ENCODE results near the gene STAT3.
A peak's percentile ranks its signal among the peaks of the same experiment; 100 is the strongest.

The STAT3 gene

DNA sequence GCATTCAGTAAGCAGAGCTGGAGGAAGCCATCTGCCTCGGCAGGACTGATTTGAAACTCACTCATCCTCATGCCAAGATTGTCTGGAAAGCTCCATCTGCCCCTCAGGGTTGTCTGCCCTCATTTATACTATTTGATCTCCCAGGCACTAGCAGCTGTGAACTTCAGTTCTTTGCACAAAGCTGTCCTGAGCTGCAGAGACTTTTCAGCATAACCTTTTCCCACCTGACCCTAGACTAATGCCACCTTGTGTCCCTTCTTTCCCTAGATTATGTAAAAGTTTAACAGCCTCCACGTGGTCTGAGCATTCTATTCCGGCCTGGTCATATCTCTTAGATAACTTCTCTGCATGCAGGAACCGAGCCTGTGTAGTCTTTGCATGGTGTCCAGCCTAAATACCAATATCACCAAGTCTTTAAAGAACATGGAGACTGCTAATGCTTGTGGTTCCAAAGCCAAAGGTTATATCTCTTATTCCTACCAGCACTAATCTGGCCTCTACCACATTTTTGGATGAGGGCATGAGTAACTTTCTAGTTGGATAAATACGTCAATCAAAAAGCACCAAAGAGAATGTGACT is 70.9 kb downstream of the STAT3 start:
- H3K9me3 Mint-ChIP-seq: no peaks in the 10 kb centered on the region

DNA sequence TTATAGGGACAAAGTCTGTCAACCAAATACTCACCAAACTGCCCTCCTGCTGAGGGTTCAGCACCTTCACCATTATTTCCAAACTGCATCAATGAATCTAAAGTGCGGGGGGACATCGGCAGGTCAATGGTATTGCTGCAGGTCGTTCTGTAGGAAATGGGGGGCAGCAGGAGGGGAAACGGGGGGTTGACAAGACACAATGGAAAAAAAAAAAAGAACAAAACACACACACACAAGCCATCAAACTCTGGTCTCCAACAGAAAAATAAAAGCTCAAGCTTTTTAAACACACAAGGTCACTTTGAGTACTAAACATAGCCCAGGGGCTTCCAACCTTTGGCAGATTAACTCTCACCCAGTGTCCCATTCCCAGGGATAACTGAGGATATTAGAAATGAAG is 71.5 kb downstream of the STAT3 start:
- Mint-ChIP-seq H3K4me1 (peaks cover 12% of the 10 kb centered on the region), H3K9me3 (no peaks in the 10 kb centered on the region), H3K36me3 (ENCODE audit: low read depth) (peaks cover 41% of the 10 kb centered on the region), H3K4me3 (no peak overlapping the region), H3K27me3 (ENCODE audit: low read depth) (no peaks in the 10 kb centered on the region), H3K27ac (no peak overlapping the region)
- TF ChIP-seq, protein P1, sequence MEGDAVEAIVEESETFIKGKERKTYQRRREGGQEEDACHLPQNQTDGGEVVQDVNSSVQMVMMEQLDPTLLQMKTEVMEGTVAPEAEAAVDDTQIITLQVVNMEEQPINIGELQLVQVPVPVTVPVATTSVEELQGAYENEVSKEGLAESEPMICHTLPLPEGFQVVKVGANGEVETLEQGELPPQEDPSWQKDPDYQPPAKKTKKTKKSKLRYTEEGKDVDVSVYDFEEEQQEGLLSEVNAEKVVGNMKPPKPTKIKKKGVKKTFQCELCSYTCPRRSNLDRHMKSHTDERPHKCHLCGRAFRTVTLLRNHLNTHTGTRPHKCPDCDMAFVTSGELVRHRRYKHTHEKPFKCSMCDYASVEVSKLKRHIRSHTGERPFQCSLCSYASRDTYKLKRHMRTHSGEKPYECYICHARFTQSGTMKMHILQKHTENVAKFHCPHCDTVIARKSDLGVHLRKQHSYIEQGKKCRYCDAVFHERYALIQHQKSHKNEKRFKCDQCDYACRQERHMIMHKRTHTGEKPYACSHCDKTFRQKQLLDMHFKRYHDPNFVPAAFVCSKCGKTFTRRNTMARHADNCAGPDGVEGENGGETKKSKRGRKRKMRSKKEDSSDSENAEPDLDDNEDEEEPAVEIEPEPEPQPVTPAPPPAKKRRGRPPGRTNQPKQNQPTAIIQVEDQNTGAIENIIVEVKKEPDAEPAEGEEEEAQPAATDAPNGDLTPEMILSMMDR (IDR thresholded peaks at IDR 0.05; ENCODE audit: unreplicated experiment in 3 of 3): no peak

More for the DNA sequence above, 70.9 kb downstream of the STAT3 start:
- Mint-ChIP-seq H3K27me3 (ENCODE audit: low read depth) (no peaks in the 10 kb centered on the region), H3K4me3 (no peak overlapping the region), H3K36me3 (ENCODE audit: low read depth) (peaks cover 47% of the 10 kb centered on the region), H3K4me1 (peaks cover 8% of the 10 kb centered on the region), H3K27ac (no peak overlapping the region)
- TF ChIP-seq, protein P1 (IDR thresholded peaks at IDR 0.05; ENCODE audit: unreplicated experiment in 3 of 3): no peak

DNA sequence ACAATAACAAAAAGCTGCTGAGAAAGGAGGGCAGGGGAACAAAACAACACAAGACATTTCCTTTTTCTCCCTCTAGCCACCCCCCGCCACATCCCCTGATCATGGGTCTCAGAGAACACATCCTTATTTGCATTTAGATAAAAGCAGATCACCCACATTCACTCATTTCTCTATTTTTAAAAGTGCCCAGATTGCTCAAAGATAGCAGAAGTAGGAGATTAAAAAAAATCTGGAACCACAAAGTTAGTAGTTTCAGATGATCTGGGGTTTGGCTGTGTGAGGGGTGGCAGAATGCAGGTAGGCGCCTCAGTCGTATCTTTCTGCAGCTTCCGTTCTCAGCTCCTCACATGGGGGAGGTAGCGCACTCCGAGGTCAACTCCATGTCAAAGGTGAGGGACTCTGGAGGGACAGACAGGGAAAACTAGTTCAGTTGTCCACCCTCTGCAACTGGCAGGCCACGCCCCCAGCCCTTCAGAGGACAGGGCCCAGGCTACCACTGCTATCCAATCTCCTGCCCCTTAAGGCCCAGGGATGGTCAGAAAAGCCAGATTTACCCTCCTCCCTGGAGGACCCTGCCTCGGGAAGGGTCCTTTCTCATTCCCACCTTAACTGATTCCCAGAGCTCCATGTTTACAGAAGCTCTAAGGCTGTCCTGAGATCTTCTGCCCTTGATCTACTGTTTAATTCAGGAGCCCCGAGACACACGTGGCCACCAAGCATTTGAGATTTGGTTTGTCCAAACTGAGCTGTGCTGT is 72.7 kb downstream of the STAT3 start:
- peaks cover 20% of the 10 kb centered on the region for H3K4me1 Mint-ChIP-seq
- peaks cover 36% of the 10 kb centered on the region for H3K36me3 Mint-ChIP-seq (ENCODE audit: low read depth)
- no peaks in the 10 kb centered on the region for H3K9me3 Mint-ChIP-seq
- TF ChIP-seq, protein P1 (IDR thresholded peaks at IDR 0.05; ENCODE audit: unreplicated experiment in 3 of 3): no peak
- no peak overlapping the region for H3K4me3 Mint-ChIP-seq
- H3K27me3 Mint-ChIP-seq (ENCODE audit: low read depth): no peaks in the 10 kb centered on the region
- H3K27ac Mint-ChIP-seq: no peak overlapping the region

DNA sequence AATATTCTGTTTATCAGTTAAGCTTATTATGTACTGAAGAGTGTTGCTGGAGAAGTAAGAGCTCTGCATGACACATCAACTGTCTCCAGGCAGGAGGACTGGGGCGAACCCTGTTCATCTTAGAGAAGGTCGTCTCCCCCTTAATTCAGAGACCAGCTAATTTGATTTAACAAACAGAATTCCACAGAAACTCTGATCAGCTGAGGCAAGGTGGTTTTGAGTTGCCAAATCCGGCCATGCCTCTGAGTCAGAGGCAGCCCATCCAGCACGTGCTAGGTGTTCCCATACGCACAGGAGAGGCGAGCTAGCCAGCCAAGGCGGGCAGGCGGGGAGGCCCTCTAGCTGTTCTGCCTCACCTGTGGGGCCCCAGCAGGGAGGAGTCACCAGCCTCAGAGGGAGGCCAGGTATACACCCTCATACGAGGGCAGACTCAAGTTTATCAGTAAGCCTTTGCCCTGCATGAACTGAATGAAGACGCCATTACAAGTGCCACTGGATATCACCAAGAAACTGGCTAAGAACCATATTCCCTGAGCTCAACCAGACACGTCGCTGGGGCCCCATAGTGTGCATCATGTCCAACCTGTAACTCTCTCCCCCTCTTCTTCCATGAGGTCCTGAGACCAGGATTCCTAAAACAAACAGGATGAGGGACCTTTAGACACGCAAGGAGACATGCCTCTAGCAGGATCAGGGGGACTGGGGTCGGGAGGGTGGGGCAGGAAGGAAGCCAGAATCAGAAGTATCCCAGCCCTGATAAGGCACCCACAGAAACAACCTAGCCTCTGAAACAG is 74.3 kb downstream of the STAT3 start:
- TF ChIP-seq, protein P1 (IDR thresholded peaks at IDR 0.05; ENCODE audit: unreplicated experiment in 3 of 3): no peak
- Mint-ChIP-seq H3K4me3 (no peak overlapping the region), H3K9me3 (no peaks in the 10 kb centered on the region), H3K36me3 (ENCODE audit: low read depth) (peaks cover 27% of the 10 kb centered on the region), H3K4me1 (peaks cover 35% of the 10 kb centered on the region), H3K27me3 (ENCODE audit: low read depth) (no peaks in the 10 kb centered on the region), H3K27ac (peak overlapping the region; percentile 31 to 61 (median 57))

DNA sequence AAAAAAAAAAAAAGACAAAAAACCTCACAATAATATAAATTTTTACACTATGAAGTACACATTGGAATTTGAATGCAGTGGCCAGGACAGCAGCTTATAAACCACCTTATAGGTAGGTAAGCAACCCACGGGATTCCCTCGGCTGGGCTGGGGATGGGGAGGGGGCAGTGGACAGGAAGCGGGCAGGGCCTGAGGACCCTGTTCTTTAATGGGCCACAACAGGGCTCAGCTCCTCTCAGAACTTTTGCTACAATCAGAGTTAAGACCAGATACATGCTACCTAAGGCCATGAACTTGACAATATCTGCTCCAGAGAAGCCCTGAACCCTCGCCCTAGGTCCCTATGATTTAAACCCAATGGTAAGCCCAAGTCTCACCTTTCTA is 74.9 kb downstream of the STAT3 start:
- H3K9me3 Mint-ChIP-seq: no peaks in the 10 kb centered on the region
- H3K27me3 Mint-ChIP-seq (ENCODE audit: low read depth): no peaks in the 10 kb centered on the region
- no peak overlapping the region for H3K4me3 Mint-ChIP-seq
- peaks cover 40% of the 10 kb centered on the region for H3K4me1 Mint-ChIP-seq
- peaks cover 24% of the 10 kb centered on the region for H3K36me3 Mint-ChIP-seq (ENCODE audit: low read depth)
- TF ChIP-seq, protein P1 (IDR thresholded peaks at IDR 0.05; ENCODE audit: unreplicated experiment in 3 of 3): no peak
- H3K27ac Mint-ChIP-seq: peak overlapping the region; percentile 31 to 61 (median 57)

All from nephron (organoid).